ENCODE results near the gene RNF214.

- TF ChIP-seq POLR2A (IDR thresholded peaks at IDR 0.05; ENCODE audit: low read depth, low read length) (no peak), TAF1 (IDR thresholded peaks at IDR 0.05; ENCODE audit: low read depth, low read length) (no peak), POU2F2 (IDR thresholded peaks at IDR 0.05; ENCODE audit: low read depth, low read length) (no peak), POLR2AphosphoS5 (IDR thresholded peaks at IDR 0.05; ENCODE audit: low read depth, low read length) (no peak), SPI1 (IDR thresholded peaks at IDR 0.05; ENCODE audit: low read depth, low read length) (no peak)
Observed at GRCh38 chr11:117193130-117194020, 39.1 kb upstream of the RNF214 start.
